GM21526 (cell line): Measurements from ENCODE around the gene SLC47A2.
"Not testable (repeated sequence)": the region's sequence is repeated elsewhere in the genome, so short reads cannot be mapped to it uniquely, and the experiment has no call there.

Source experiments
- ATAC-seq: cut with Tn5 transposase; IDR thresholded peaks from one replicate; pipeline ENCODE4 v1.9.1; 2021; ENCODE audit warnings: moderate library complexity; ENCODE audit not compliant: unreplicated experiment, low FRiP score

Gene SLC47A2

GRCh38 chr17:19672009-19672750 is 44.2 kb downstream of the SLC47A2 start:
- no peak for ATAC-seq

- ATAC-seq: no peak
Measured at GRCh38 chr17:19671433-19671832, 45.0 kb downstream of the SLC47A2 start.

GRCh38 chr17:19670908-19671307 is 45.5 kb downstream of the SLC47A2 start:
- ATAC-seq: no peak

- ATAC-seq: not testable (repeated sequence)
Measured at GRCh38 chr17:19669680-19670079, 46.7 kb downstream of the SLC47A2 start.

GRCh38 chr17:19664821-19665181 is 51.6 kb downstream of the SLC47A2 start:
- ATAC-seq: no peak

GRCh38 chr17:19664136-19664820 is 52.1 kb downstream of the SLC47A2 start:
- ATAC-seq: no peak

GRCh38 chr17:19663097-19663496 is 53.3 kb downstream of the SLC47A2 start:
- ATAC-seq: no peak

GRCh38 chr17:19661121-19661520 is 55.3 kb downstream of the SLC47A2 start:
- ATAC-seq: no peak

- ATAC-seq: no peak
Measured at GRCh38 chr17:19660219-19660870, 56.0 kb downstream of the SLC47A2 start.

- ATAC-seq: no peak
Measured at GRCh38 chr17:19659366-19660177, 56.8 kb downstream of the SLC47A2 start.

- ATAC-seq: no peak
Measured at GRCh38 chr17:19656851-19657581, 59.4 kb downstream of the SLC47A2 start.

- ATAC-seq: no peak
Measured at GRCh38 chr17:19656336-19656735, 60.0 kb downstream of the SLC47A2 start.

GRCh38 chr17:19654896-19655295 is 61.5 kb downstream of the SLC47A2 start:
- no peak for ATAC-seq

GRCh38 chr17:19654342-19654886 is 62.0 kb downstream of the SLC47A2 start:
- no peak for ATAC-seq

GRCh38 chr17:19652595-19652994 is 63.8 kb downstream of the SLC47A2 start:
- ATAC-seq: no peak

GRCh38 chr17:19651451-19652238 is 64.7 kb downstream of the SLC47A2 start:
- ATAC-seq: no peak

- ATAC-seq: no peak
Measured at GRCh38 chr17:19650826-19651225, 65.6 kb downstream of the SLC47A2 start.

GRCh38 chr17:19649274-19649541 is 67.2 kb downstream of the SLC47A2 start:
- no peak for ATAC-seq
